GM12872 (cell line): Measurements from ENCODE around the gene PDGFA.

Experiments used
- CTCF ChIP-seq: IDR thresholded peaks from 3 replicates; pipeline ENCODE4 v1.5.1; 2011; ENCODE audit warnings: low read depth, mild to moderate bottlenecking, low read length, moderate library complexity; ENCODE audit not compliant: insufficient read depth

The PDGFA gene

GRCh38 chr7:483656-484355, 35.8 kb downstream of the PDGFA start:
- no peak for TF ChIP-seq CTCF

- TF ChIP-seq CTCF: no peak
Observed at GRCh38 chr7:482521-483083, 37.0 kb downstream of the PDGFA start.

- TF ChIP-seq CTCF: no peak
Observed at GRCh38 chr7:481219-481930, 38.3 kb downstream of the PDGFA start.

- TF ChIP-seq CTCF: no peak
Observed at GRCh38 chr7:480531-481218, 39.0 kb downstream of the PDGFA start.

- TF ChIP-seq CTCF: no peak
Observed at GRCh38 chr7:479948-480499, 39.6 kb downstream of the PDGFA start.

- no peak for TF ChIP-seq CTCF
Observed at GRCh38 chr7:479115-479947, 40.3 kb downstream of the PDGFA start.
